ENCODE results near the gene TMEM92.
A peak's percentile ranks its signal among the peaks of the same experiment; 100 is the strongest.
"Not testable (repeated sequence)": the region's sequence is repeated elsewhere in the genome, so short reads cannot be mapped to it uniquely, and the experiment has no call there.

The TMEM92 gene

DNA sequence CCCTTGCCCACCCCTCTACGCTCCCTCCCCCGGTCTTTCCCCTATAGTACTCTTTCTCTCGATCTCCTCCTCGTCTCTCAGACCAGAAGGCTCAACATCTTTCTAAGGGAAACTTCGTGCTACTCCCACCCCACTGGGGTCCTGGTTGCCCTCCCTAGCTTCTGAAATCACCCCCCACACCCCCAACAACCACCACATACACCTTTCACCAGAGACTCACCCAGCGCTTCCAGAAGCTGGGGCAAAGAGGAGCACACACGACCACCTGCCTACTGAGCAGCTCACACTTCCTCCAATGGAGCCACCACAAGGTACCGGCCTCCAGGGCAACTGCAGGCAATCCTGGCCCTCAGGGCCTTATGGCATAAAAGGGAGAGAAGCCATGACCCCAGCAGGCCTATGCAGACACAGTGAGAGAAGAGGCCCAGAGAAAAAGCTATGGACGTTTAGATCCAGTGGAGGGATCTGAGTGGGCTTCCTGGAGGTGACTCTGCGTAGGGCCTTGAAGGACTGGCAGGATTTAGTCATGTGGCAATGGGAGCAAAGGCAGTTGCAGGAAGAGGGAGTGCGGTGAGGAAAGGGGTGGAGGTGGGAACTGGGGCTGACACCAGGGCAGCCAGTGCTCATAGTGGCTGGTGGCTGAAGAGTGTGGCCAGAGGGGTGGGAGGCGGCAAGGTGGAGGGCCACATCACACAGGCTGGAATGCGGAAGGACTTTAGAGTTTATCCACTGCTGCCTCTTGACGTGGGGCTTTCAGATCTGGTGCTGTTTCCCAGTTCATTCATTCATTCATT is 12.1 kb upstream of the TMEM92 start:
- no peak for DNase-seq

GRCh38 chr17:50263331-50264262 is 10.7 kb upstream of the TMEM92 start:
- DNase-seq, result no peak

DNA sequence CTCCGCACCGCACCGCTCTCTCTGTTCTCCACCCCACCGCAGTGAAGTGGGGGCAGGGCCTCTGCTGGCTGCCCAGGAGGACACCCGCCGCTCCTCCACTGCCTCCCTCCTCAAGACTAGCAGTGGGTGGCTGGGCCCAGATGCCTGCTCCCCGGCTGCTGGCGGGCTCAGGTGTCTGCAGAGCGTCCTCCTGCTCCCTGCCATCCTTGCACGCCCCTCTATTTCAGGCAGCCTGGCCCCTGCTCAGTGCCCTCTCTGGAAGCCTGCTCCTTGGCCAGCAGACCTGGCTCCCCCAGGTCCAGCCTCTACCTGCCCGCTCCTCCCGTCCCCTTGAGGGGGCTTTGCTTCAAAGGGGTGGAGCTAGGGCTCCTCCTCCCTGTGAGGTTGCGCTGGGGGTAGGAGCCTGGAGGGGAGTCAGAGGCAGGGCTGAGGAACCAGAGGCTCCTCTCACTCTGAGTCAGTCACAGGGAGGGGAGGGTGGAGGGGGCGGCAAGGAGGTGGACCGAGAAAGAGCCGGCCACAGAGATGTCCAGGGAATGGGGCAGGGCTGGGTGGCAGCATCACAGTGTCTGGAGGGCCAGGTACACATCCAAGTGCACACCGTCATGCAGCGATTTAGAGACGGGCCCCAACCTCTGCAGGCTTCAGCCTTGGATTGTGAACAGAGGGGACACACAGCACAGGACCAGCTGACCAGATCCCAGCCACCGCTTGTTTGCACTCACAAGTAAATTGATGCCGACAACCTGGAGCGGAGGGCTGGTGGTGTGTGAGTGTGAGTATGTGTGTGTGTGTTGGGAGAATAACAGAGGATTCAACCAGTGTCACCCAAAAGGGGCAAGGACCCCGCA is 9.8 kb upstream of the TMEM92 start:
- DNase-seq, result no peak

DNA sequence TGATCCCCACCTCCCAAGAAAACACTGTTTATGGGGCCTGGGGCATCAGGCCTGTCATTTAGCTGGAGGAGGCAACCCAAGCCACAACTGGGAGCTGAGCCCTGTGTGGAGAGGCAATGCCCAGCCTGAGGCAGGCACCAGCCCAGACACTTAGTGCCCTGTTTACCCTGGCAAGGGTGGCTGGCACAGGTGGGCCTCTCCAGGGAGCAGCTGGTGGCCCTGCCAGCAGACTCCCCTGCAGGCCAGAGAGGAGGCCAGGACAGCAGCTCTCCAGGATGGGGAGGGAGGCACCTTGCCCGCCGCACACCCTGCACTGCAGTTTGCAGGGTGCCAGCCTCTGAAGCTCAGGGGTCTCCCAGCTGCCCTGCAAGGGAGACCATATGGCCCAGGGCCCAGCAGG is 9.1 kb upstream of the TMEM92 start:
- no peak for DNase-seq

- no peak for DNase-seq
Observed at GRCh38 chr17:50265690-50266315, 8.5 kb upstream of the TMEM92 start.

DNA sequence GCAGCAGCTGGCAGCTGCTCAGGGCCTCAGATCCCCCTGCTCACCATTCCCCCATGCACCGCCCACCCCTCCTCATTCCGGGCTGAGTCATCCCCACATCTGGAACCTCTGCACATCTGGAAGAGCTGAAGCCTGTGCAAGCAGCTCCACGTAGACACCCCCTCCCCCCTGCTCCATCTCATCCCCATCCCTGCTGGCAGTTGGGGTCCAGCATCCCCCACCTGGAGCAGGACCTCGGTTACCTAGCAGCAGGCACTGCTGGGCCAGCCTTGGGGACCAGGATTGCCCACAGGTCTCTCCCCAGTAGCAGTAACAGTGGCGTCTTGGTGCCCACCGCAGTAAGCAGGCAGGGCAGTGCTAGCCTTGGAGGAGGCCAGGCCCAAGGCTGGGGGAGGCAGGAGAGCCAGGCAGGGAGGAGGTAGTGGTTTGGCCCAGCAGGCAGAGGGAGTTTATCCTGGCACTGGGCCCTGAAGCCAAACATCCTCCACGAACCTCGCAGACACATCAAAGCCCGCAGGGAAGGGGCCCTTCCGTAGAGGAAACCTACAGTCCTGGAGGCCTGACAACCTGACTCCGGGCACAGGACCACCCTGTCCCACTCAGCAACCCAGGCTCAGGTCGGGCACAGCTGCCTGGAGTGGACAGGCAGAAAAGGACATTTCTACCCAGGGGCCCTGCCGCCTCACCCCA is 7.7 kb upstream of the TMEM92 start:
- no peak for DNase-seq

GRCh38 chr17:50267074-50267841 is 7.0 kb upstream of the TMEM92 start:
- no peak for DNase-seq

DNA sequence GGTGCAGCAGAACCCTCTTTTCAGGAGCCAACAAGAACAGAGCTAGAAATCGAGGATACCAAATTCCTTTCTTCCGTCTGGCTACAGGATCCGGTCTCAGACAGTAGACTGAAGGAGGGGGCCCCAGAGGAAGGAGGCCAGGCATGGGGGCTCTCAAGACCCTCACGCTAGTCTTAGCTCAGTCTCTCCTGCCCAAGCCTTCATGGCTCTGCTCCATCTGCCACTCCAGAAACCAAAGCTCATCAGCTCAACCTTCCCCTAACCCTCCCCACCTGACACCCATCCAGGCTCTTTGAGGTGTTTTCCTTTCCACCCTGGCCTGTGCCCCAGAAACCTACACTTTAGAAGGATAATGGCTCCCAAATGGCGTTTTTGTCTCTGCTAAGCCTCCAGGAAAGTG is 6.2 kb upstream of the TMEM92 start:
- DNase-seq, result no peak

DNA sequence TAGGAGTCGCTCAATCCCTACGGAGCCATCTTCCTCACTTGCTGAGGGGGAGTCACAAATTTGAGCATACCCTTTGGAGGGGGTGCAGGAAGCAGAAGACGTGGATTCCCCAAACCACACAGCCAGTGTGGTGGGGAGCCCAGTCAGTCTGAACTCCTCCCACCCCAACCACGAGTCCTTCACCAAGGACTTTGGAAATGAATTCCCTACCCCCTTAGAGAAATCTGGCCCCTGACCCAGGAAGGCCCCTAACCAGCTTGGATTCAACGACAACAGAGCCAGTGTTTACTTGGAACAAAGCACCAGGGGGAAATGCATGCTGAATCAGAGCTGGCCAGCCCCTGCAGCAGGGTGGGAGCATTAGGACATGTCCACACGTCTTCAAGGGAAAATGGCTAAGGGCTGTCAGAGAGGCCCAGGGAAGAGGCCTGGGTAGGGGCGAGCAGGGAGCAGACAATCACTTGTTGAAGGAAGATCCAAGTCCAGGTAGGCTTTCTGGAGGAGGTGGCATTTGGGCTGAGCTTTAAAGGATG is 5.5 kb upstream of the TMEM92 start:
- DNase-seq, result no peak

- peak; percentile 25 for DNase-seq
Observed at GRCh38 chr17:50269477-50270434, 4.5 kb upstream of the TMEM92 start.

DNA sequence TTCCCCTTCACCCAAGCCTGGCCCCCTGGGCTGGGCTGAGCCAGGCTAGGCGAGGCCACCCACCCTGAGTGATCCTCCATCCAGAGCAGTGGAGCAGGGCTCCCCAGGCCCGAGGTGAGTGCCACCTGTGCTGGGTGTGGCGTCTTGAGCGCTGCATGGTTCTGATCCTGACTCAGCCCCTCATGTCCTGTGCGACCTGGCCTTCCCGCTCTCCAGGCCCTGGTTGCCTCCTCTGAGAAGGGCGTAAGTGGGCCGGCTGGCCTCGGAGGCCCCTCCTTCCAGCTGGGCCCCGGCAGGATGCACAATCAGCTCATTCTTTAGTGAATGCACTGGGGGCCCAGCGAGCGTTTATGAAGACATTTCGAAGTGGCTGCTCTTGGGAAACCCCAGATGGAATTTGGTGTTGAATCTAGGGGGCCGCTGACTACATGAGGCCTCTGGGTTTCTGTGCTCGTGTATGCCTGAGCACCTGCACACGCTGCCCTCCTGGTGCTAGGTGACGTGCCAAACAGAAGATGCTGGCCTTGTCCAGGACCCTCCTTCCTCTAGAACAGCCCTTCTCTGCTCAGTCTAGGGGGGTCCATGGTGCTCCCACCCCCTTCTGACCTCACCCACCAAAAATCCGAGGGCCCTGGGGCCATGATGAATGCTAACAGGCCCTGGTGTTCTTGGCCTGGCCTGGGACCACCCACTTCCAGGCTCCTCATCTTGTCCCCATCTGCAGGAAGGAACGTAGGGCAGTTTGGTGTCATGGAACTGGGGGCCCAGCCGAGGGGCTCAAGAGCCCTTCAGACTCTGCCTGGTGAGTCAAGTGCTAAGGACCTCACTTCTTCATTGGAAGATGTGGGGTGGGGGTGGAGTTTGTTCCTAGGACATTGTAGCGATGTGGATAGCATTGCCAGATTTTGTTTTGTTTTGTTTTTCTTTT is 3.6 kb upstream of the TMEM92 start:
- no peak for DNase-seq

DNA sequence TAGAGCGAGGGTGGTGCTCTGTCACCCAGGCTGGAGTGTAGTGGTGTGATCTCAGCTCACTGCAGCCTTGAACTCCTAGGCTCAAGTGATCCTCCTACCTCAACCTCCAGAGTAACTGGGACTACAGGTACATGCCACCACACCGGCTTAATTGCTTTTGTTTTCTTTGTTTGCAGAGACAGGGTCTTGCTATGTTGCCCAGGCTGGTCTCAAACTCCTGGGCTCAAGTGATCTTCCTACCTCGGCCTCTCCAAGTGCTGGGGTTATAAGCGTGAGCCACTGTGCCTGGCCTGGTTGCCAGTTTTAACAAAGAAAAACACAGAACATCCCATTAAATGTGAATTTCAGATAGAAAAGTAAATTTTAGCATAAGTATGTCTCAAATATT is 2.9 kb upstream of the TMEM92 start:
- DNase-seq, result not testable (repeated sequence)

- DNase-seq, result no peak
Observed at GRCh38 chr17:50272246-50272645, 2.0 kb upstream of the TMEM92 start.

DNA sequence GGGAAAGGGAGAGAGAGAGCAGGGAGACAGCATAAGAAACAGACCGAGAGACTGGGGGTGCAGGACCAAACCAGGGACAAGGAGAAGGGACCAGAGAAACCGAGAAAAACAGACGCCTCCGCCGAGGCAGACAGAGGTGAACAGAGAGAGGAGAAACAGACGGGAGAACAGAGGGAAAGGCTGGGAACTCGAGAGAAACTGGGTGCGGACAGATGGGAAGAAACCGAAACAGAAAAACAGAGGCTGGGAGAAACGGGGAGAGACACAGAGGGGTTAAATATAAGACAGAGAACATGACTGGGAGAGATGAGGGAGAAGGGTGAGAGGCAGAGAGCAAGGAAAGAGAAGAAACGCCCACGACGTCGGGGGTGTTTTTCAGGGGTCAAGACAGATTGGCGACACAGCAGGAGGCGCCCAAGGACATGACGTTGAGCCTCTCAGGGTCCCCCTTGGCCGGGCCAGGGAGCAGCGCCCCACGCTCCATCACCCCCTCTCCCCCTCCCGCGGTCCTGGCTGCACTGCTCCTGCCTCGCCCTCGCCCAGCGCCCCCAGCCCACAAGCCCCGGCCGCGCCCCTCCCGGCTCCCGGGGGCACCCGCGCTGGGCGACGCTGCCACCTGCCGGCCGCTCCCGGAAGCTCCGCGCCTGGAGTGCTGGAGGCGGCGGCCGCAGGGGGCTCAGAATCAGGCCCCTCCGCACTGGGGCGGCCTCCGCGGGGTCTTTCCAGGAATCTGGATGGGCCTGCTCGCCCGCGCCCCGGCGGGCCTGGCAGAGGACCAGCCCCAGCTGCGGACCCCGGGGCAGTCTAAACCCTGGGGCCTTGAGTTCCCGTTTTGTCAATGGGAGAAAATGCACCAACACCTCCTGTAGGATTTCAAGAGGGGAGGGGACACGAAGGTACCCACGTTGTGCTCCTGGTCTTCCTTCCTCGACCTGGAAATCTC is 1.3 kb upstream of the TMEM92 start:
- DNase-seq, result no peak

DNA sequence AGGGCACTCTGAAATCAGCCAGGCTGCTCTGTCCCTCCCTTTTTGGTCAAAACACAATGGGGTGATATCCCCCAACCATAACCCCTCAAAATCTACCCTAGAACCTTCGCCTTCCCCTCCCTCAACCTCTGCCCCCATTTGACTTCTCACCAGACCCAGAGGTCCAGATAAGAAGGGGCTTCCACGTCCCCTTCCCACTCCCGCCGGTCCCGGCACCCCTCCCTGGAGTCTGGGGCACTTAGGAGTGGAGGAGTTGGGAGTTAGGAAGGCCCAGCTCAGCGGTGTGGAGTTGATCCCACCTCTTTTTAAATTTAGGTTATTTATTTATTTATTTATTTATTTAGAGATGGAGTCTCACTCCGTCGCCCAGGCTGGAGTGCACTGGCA is 619 bp upstream of the TMEM92 start:
- no peak for DNase-seq

- DNase-seq, result no peak
Observed at GRCh38 chr17:50274897-50275221, 593 bp downstream of the TMEM92 start.

GRCh38 chr17:50275279-50275678 is 1.0 kb downstream of the TMEM92 start:
- DNase-seq, result no peak
